ENCODE data around the gene CAMK2G.

DNA sequence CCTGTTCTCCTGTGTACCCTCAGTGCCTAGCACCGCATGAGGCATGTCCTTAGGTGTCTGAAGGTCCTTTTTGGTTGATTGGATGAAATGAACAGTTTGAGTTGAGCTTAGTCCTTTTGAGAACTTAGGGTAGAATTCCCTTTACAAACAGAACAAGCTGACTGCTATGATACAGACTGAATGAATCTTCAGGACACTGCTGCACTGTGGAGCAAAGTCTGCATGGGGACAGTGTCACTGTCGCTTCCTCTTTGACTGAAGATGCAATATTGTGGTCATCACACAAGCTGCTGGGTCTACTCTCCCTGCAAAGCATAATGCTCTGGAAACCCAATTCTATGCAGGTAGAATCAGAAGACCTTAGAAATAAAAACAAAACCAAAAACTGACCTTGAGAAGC, 28.0 kb upstream of the CAMK2G start:
- TF ChIP-seq, protein P1, sequence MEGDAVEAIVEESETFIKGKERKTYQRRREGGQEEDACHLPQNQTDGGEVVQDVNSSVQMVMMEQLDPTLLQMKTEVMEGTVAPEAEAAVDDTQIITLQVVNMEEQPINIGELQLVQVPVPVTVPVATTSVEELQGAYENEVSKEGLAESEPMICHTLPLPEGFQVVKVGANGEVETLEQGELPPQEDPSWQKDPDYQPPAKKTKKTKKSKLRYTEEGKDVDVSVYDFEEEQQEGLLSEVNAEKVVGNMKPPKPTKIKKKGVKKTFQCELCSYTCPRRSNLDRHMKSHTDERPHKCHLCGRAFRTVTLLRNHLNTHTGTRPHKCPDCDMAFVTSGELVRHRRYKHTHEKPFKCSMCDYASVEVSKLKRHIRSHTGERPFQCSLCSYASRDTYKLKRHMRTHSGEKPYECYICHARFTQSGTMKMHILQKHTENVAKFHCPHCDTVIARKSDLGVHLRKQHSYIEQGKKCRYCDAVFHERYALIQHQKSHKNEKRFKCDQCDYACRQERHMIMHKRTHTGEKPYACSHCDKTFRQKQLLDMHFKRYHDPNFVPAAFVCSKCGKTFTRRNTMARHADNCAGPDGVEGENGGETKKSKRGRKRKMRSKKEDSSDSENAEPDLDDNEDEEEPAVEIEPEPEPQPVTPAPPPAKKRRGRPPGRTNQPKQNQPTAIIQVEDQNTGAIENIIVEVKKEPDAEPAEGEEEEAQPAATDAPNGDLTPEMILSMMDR (IDR thresholded peaks at IDR 0.05; ENCODE audit: low read length) = no peak
- TF ChIP-seq EZH2 (IDR thresholded peaks at IDR 0.05; ENCODE audit: borderline replicate concordance, low read length) = no peak
